Measurements from ENCODE around the gene DLL4. TPM values are rescaled to one million over a fixed set of nuclear protein-coding genes. Genes with fewer than 3 reads are reported as not detected.

DLL4 gene
- total and polyA plus RNA-seq, 9 donors = 2.6 to 15.7 (median 7.9) TPM

DNA sequence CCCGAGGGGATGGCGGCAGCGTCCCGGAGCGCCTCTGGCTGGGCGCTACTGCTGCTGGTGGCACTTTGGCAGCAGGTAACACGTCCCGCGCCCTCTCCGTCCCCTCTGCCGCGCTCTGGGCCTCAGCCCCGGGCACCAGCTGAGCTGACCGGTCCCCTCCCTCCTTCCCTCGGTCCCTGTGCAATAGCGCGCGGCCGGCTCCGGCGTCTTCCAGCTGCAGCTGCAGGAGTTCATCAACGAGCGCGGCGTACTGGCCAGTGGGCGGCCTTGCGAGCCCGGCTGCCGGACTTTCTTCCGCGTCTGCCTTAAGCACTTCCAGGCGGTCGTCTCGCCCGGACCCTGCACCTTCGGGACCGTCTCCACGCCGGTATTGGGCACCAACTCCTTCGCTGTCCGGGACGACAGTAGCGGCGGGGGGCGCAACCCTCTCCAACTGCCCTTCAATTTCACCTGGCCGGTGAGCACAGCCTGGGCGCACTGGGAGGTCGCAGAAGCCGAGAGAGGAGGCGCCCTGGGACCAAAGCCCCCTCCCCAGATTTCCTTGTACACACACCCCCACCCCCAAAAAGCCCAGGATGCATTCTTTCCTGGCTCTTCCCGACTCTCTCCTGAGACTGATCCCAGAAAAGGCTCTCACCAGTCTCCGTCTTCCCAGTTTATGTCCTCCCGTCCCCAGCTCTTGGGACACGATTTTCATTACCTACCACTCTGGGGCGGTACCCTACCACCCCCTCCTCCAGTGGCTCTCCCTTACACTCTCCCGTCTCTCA lies 705 bp downstream of the DLL4 start:
- WGBS, 3 donors = 0 to 1% (median 1%) methylated on average over 56 of the region's 56 CpGs
- intact Hi-C loops (cut with DNase I) = no loop called here
- peak overlapping the region; percentile 40 for H3K4me3 ChIP-seq
- peaks cover 4% of the 10 kb centered on the region for H3K27me3 ChIP-seq
- H3K36me3 ChIP-seq = no peaks in the 10 kb centered on the region
- no peak overlapping the region for H3K27ac ChIP-seq
- peak in 2 of 5 donors; percentile 31 to 62 for DNase-seq
- TF ChIP-seq, protein P1, sequence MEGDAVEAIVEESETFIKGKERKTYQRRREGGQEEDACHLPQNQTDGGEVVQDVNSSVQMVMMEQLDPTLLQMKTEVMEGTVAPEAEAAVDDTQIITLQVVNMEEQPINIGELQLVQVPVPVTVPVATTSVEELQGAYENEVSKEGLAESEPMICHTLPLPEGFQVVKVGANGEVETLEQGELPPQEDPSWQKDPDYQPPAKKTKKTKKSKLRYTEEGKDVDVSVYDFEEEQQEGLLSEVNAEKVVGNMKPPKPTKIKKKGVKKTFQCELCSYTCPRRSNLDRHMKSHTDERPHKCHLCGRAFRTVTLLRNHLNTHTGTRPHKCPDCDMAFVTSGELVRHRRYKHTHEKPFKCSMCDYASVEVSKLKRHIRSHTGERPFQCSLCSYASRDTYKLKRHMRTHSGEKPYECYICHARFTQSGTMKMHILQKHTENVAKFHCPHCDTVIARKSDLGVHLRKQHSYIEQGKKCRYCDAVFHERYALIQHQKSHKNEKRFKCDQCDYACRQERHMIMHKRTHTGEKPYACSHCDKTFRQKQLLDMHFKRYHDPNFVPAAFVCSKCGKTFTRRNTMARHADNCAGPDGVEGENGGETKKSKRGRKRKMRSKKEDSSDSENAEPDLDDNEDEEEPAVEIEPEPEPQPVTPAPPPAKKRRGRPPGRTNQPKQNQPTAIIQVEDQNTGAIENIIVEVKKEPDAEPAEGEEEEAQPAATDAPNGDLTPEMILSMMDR (IDR thresholded peaks at IDR 0.05) = no peak
- no peak for TF ChIP-seq POLR2A (IDR thresholded peaks at IDR 0.05)
- TF ChIP-seq EP300 (IDR thresholded peaks at IDR 0.05) = no peak
- no peaks in the 10 kb centered on the region for H3K9me3 ChIP-seq
- H3K4me1 ChIP-seq (ENCODE audit: insufficient read depth) = peaks cover 11% of the 10 kb centered on the region

DNA sequence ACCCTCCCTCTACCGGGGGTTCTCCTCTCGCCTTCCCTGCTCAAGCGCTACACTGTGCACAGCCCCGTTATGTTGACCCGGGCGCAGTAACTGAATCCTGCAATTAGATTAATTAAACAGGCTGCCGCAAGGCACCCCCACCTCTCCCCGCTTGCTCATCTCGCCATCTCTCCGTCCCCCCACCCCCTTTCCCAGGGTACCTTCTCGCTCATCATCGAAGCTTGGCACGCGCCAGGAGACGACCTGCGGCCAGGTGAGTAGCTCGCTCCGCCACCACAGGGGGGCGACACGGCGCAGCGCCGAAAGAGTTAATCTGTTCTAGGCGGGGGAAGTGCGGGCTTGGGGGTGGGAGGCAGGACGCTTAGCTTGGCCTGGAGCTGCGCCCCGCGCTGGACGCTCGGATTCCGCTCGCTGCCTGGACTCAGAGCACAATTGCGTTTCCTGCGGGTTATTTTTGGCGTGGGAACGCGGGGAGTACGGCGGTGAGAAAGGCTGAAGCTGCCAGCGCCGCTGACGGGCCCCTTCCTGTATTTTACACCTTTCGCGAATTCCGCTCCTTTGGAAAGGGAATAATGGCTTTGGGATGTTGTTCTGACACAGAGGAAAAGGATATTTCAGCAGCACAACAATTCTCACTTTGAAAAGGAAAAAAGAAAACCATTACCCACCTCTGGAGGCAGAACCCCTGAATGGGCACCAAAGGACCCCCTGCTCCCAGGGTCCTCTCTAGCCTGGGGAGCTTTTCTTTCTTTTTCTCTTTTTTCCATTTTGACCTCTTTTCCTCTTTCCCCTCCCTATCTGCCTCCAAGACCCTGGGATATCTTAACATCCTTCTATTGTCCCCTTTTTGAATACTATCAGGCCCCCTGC lies 1.5 kb downstream of the DLL4 start:
- 0 to 1% (median 1%) methylated on average over 46 of the region's 46 CpGs for WGBS, 3 donors
- H3K27me3 ChIP-seq = peaks cover 4% of the 10 kb centered on the region

DNA sequence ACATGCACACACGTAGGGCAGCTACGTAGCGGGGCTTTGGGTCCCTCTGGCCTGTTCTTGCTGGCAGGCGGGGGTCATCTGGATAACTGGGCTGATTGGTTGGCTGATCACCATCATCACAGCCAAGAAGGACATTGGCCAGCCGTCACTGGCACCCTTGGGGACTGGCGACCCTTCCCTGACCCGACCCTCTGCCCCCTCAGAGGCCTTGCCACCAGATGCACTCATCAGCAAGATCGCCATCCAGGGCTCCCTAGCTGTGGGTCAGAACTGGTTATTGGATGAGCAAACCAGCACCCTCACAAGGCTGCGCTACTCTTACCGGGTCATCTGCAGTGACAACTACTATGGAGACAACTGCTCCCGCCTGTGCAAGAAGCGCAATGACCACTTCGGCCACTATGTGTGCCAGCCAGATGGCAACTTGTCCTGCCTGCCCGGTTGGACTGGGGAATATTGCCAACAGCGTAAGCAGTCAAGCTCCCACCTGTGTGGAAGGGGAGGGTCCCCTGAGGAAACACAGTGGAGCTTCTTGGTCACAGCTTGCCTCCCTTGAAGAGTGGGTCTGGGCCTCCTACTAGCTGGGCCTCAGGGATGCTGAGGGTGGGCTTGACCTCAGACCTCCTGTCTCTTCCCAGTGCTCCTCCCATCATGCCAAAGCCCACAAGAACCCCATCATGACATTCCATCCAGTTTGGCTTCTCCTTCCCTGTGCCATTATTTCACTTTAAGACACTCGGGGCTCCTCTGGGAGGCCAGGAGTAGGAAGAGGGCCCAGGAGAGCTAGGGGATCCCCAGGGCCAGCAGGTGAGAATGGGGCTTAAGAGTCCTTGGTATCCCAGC lies 2.4 kb downstream of the DLL4 start:
- Histone ChIP-seq H3K36me3 (no peaks in the 10 kb centered on the region), H3K9me3 (no peaks in the 10 kb centered on the region), H3K4me1 (ENCODE audit: insufficient read depth) (peaks cover 11% of the 10 kb centered on the region), H3K27me3 (peaks cover 1% of the 10 kb centered on the region), H3K27ac (no peak overlapping the region), H3K4me3 (no peak overlapping the region)
- DNase-seq = no peak
- intact Hi-C loops (cut with DNase I) = no loop called here
- WGBS, 3 donors = 55 to 69% (median 62%) methylated on average over 16 of the region's 16 CpGs
- TF ChIP-seq, protein P1 (IDR thresholded peaks at IDR 0.05) = no peak
- TF ChIP-seq POLR2A (IDR thresholded peaks at IDR 0.05) (no peak), EP300 (IDR thresholded peaks at IDR 0.05) (no peak)

More for the DNA sequence above, 1.5 kb downstream of the DLL4 start:
- DNase-seq = peak in 3 of 5 donors; percentile 49 to 53 (median 53)
- peaks cover 11% of the 10 kb centered on the region for H3K4me1 ChIP-seq (ENCODE audit: insufficient read depth)
- H3K9me3 ChIP-seq = no peaks in the 10 kb centered on the region
- no peak overlapping the region for H3K27ac ChIP-seq
- H3K36me3 ChIP-seq = no peaks in the 10 kb centered on the region
- TF ChIP-seq POLR2A (IDR thresholded peaks at IDR 0.05) (no peak), EP300 (IDR thresholded peaks at IDR 0.05) (no peak)
- TF ChIP-seq, protein P1 (IDR thresholded peaks at IDR 0.05) = peak in 1 of 3 donors; percentile 15
- intact Hi-C loops (cut with DNase I) = no loop called here
- H3K4me3 ChIP-seq = peak overlapping the region; percentile 40

DNA sequence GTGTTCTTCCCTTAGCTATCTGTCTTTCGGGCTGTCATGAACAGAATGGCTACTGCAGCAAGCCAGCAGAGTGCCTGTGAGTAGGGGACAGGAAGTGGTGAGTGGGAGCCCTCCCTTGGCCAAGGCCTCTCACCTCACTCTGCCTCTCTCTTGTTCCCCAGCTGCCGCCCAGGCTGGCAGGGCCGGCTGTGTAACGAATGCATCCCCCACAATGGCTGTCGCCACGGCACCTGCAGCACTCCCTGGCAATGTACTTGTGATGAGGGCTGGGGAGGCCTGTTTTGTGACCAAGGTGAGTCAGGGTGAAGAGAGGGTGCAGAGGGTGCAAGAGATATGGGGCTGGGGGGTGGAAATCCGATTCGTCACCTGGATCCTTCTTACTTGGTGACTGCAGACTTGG lies 3.0 kb downstream of the DLL4 start:
- H3K27me3 ChIP-seq = no peaks in the 10 kb centered on the region
- no peaks in the 10 kb centered on the region for H3K36me3 ChIP-seq
- no peak overlapping the region for H3K27ac ChIP-seq
- H3K9me3 ChIP-seq = no peaks in the 10 kb centered on the region
- no peak for DNase-seq
- H3K4me1 ChIP-seq (ENCODE audit: insufficient read depth) = peaks cover 11% of the 10 kb centered on the region
- no peak overlapping the region for H3K4me3 ChIP-seq
- intact Hi-C loops (cut with DNase I) = no loop called here
- WGBS, 3 donors = 57 to 66% (median 63%) methylated on average over 8 of the region's 8 CpGs
- TF ChIP-seq POLR2A (IDR thresholded peaks at IDR 0.05) (no peak), EP300 (IDR thresholded peaks at IDR 0.05) (no peak)
- TF ChIP-seq, protein P1 (IDR thresholded peaks at IDR 0.05) = no peak

Measured in ovary (tissue), 9 donors.